Left ventricle myocardium inferior (tissue), 1 donor: ENCODE measurements around the gene SGSM2. TPM values are rescaled to one million over a fixed set of nuclear protein-coding genes. Genes with fewer than 3 reads are reported as not detected.

Experiments used
- DNase-seq: peaks from one replicate; pipeline ENCODE4 v3.0.0-alpha.2; 2020
- H3K27ac ChIP-seq: fragments of 200-600 bp; replicated peaks from 2 replicates; pipeline ENCODE4 v1.8.0; 2021
- H3K27me3 ChIP-seq: fragments of 200-600 bp; 2 replicates; pipeline ENCODE4 v1.8.0; 2021; ENCODE audit warnings: low read depth
- H3K36me3 ChIP-seq: fragments of 200-600 bp; 2 replicates; pipeline ENCODE4 v1.8.0; 2021
- H3K4me1 ChIP-seq: fragments of 200-600 bp; 2 replicates; pipeline ENCODE4 v1.8.0; 2021
- H3K4me3 ChIP-seq: fragments of 200-600 bp; 2 replicates; pipeline ENCODE4 v1.8.0; 2021; ENCODE audit warnings: mild to moderate bottlenecking, moderate library complexity
- H3K9me3 ChIP-seq: fragments of 200-600 bp; replicated peaks from 2 replicates; pipeline ENCODE4 v1.8.0; 2021
- intact Hi-C: fragments of 100-400 bp; cut with micrococcal nuclease; formaldehyde crosslinking; loops from one replicate; pipeline ENCODE4 v1.11.0; 2022
- total RNA-seq: library from RNA; stranded (reverse); fragmentation: NEBNext Ultra II Directional; extraction: Animal tissue kit (Norgen Biotek cat#: 25700); gene quantifications from one replicate; pipeline ENCODE4 v1.2.1, GENCODE V29; 2021
- TF ChIP-seq, protein P1 (sequence below): fragments of 200-600 bp; IDR thresholded peaks from 2 replicates; pipeline ENCODE4 v1.8.0; 2021; ENCODE audit warnings: antibody characterized with exemption, mild to moderate bottlenecking, borderline replicate concordance
- donor health status: DM: no; HTN: yes; CAD: no; lungs with severe emphysema.

The SGSM2 gene
- total RNA-seq, 1 donor from 2014 or later: 24.5 TPM

DNA sequence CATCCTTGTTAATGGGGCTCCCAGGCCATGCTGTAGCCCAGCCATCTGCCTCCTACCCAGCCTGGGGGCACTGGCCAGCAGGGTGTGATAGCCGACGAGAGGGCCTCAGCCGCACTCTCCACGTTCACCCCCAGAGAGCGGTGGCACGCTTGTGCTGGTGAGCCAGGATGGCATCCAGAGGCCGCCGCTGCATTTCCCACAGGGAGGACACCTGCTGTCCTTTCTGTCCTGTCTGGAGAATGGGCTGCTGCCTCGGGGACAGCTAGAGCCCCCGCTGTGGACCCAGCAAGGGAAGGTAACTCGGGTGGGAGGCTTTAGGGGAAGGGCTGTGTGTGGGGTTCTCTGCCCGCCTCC lies 27.4 kb downstream of the SGSM2 start:
- H3K27ac ChIP-seq: peak overlapping the region; percentile 67
- no peaks in the 10 kb centered on the region for H3K27me3 ChIP-seq
- H3K4me3 ChIP-seq: no peak overlapping the region
- H3K36me3 ChIP-seq: peaks cover 26% of the 10 kb centered on the region
- no peak for DNase-seq
- H3K4me1 ChIP-seq: peaks cover 63% of the 10 kb centered on the region
- no peaks in the 10 kb centered on the region for H3K9me3 ChIP-seq
- TF ChIP-seq, protein P1, sequence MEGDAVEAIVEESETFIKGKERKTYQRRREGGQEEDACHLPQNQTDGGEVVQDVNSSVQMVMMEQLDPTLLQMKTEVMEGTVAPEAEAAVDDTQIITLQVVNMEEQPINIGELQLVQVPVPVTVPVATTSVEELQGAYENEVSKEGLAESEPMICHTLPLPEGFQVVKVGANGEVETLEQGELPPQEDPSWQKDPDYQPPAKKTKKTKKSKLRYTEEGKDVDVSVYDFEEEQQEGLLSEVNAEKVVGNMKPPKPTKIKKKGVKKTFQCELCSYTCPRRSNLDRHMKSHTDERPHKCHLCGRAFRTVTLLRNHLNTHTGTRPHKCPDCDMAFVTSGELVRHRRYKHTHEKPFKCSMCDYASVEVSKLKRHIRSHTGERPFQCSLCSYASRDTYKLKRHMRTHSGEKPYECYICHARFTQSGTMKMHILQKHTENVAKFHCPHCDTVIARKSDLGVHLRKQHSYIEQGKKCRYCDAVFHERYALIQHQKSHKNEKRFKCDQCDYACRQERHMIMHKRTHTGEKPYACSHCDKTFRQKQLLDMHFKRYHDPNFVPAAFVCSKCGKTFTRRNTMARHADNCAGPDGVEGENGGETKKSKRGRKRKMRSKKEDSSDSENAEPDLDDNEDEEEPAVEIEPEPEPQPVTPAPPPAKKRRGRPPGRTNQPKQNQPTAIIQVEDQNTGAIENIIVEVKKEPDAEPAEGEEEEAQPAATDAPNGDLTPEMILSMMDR: no peak
- intact Hi-C loops: no loop called here

DNA sequence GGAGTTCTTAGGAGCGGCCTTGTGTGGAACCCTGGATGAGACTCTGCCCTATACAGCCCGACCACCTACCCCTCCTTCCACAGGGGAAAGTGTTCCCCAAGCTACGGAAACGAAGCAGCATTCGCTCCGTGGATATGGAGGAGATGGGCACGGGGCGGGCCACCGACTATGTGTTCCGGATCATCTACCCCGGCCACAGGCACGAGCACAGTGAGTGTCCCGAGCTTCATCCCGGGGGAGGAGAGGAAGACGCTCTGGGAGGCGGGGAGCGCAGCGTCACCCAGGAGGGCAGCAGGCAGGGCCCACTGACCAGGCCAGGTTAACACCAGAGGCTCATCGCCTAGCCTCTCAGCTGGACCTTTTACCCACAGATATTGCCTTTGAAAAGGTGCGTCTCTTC lies 27.8 kb downstream of the SGSM2 start:
- peaks cover 67% of the 10 kb centered on the region for H3K4me1 ChIP-seq

DNA sequence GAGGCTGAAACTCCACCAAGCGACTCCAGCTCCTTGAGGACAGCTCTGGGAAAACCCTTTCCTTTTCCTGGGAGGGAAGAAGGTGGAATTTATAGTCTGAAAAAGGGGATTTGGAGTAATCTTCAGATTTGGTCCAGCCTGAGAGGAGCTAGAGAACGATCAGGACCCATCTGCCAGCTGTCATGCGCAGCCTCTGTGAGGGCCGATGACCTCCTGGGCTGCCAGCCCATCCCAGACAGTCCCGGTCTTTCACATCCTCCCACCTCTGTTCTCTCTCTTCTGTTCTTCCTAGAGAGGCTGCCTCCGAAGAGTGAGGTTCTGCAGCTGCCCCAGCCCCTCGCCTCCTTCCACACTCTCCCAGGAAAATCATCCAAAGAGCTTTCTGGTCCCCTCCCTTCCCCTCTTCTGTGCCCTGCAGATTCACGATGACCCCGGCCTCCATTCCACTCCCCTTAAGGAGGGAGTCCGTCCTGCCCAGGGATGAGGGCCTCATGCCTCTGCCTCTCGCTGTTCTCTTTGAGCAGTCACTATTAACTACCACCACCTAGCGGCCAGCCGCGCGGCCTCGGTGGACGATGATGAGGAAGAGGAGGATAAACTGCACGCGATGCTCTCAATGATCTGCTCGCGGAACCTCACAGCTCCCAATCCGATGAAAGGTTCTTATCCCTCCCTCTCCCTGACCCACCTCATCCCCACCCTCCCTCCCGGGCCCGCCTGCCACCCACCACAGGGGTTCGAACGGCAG lies 29.6 kb downstream of the SGSM2 start:
- no peak for DNase-seq
- TF ChIP-seq, protein P1: no peak
- Histone ChIP-seq H3K9me3 (no peaks in the 10 kb centered on the region), H3K27ac (no peak overlapping the region), H3K4me3 (no peak overlapping the region), H3K4me1 (peaks cover 57% of the 10 kb centered on the region), H3K36me3 (peaks cover 30% of the 10 kb centered on the region), H3K27me3 (no peaks in the 10 kb centered on the region)
- intact Hi-C loops: no loop called here

More for the DNA sequence above, 27.8 kb downstream of the SGSM2 start:
- DNase-seq: no peak
- intact Hi-C loops: no loop called here
- H3K9me3 ChIP-seq: no peaks in the 10 kb centered on the region
- H3K27ac ChIP-seq: no peak overlapping the region
- H3K27me3 ChIP-seq: no peaks in the 10 kb centered on the region
- peaks cover 26% of the 10 kb centered on the region for H3K36me3 ChIP-seq
- TF ChIP-seq, protein P1: no peak
- H3K4me3 ChIP-seq: no peak overlapping the region

DNA sequence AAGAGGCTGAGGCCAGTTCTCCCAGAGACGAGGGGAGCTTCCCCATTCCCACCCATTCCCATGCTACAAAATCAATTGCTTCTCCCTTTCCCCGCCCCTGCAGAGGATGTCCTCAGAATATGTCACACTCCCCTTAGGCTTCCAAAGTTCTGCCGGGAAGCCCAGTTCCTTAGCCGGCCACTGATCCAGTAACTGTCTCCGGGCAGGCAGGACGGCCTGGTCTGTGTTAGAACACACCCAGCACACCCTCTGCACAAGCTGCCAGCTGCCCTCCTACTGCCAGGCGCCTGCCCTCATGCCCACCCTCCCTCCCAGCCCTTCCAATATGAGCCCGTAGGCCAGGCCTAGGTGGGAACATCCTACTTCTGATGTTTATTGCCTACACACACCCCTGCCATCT lies 31.1 kb downstream of the SGSM2 start:
- intact Hi-C loops: no loop called here
- Histone ChIP-seq H3K36me3 (peaks cover 35% of the 10 kb centered on the region), H3K27me3 (no peaks in the 10 kb centered on the region), H3K9me3 (no peaks in the 10 kb centered on the region), H3K4me1 (peaks cover 54% of the 10 kb centered on the region), H3K27ac (peak overlapping the region; percentile 38), H3K4me3 (no peak overlapping the region)
- DNase-seq: no peak
- TF ChIP-seq, protein P1: no peak

DNA sequence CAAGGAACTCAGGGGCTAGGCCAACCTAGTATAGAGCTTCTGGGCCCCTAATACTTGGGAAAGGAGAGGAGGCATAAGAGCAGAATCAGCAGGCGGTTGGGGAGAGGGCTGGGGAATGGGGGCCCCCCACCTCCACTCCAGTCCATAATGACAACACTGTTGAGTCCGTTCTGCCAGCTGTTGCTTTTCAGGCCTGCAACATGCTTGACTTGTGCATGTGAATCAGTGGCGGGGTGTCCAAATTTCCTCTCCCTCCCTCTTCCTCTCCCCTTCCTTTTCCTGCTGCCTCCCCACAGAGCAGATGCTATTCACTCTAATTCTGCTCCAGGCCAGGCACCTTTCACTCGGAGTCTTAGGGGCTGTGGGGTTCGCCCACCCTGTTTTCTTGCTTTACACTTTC lies 31.7 kb downstream of the SGSM2 start:
- no peak overlapping the region for H3K27ac ChIP-seq

More for the DNA sequence above, 31.7 kb downstream of the SGSM2 start:
- H3K36me3 ChIP-seq: peaks cover 41% of the 10 kb centered on the region
- no peak for DNase-seq
- intact Hi-C loops: no loop called here
- H3K4me1 ChIP-seq: peaks cover 47% of the 10 kb centered on the region
- TF ChIP-seq, protein P1: no peak
- no peaks in the 10 kb centered on the region for H3K27me3 ChIP-seq
- H3K9me3 ChIP-seq: no peaks in the 10 kb centered on the region
- H3K4me3 ChIP-seq: no peak overlapping the region
